HepG2 (cell line): ENCODE measurements around the gene FGF18. TPM values are rescaled to one million over a fixed set of nuclear protein-coding genes. Genes with fewer than 3 reads are reported as not detected.

ENCODE experiments used
- ATAC-seq: fragments of 200-7000 bp; cut with Tn5 transposase; 3 replicates; pipeline ENCODE4 v1.9.1; 2020; ENCODE audit warnings: mild to moderate bottlenecking, moderate library complexity
- BruUV-seq: library from RNA; stranded (reverse); fragments of 400-500 nt; replicated peaks from 2 replicates; lab custom pipeline; 2021; lab: Mats Ljungman, UMichigan
- CTCF ChIA-PET: fragments of 300-600 bp; formaldehyde crosslinking; extraction: SDS; loops from one replicate; lab custom pipeline; 2021; ENCODE audit warnings: low total read pairs, inconsistent platforms, low intra/inter-chr PET ratio; lab: Yijun Ruan, JAX
- POLR2A ChIA-PET: fragments of 350-600 bp; sonication (Branson Sonifier 250); formaldehyde crosslinking; loops from one replicate; lab custom pipeline; 2020; ENCODE audit warnings: antibody characterized with exemption, inconsistent platforms; lab: Yijun Ruan, JAX
- DNase-seq: peaks from one replicate; pipeline ENCODE4 v3.0.0-alpha.2; 2015; ENCODE audit warnings: low spot score
- FAIRE-seq: peaks from 3 replicates; lab custom pipeline; 2011; peaks lifted over from hg19 to GRCh38; lab: Jason Lieb, UNC
- H2AFZ ChIP-seq: one replicate; pipeline ENCODE4 v1.6.1; 2011; ENCODE audit warnings: low read length, inconsistent platforms
- H3K27ac ChIP-seq: fragments of 300-600 bp; 3 replicates; pipeline ENCODE4 v1.8.0; 2011; ENCODE audit warnings: mixed run types, mild to moderate bottlenecking, mixed read lengths, low read length, inconsistent platforms; ENCODE audit not compliant: insufficient read depth; ENCODE audit errors: extremely low read length
- H3K27me3 ChIP-seq, 2 experiments: fragments of 200-600 bp in 1 of 2; 2 replicates in 1 of 2; 3 replicates in 1 of 2; pipeline versions ENCODE4 v1.6.0 to v1.8.0; 2011; ENCODE audit warnings: low read length in 2 of 2, mild to moderate bottlenecking in 2 of 2, moderate library complexity in 2 of 2, inconsistent platforms in 1 of 2; ENCODE audit not compliant: insufficient read depth in 2 of 2, control insufficient read depth in 1 of 2
- H3K36me3 ChIP-seq, 2 experiments: fragments of 200-600 bp in 1 of 2; replicated peaks in 1 of 2; 2 replicates in 1 of 2; 3 replicates in 1 of 2; pipeline versions ENCODE4 v1.5.1 to v1.8.0; 2011; ENCODE audit warnings: low read length in 2 of 2, inconsistent platforms in 1 of 2; ENCODE audit not compliant: insufficient read depth in 2 of 2, control insufficient read depth in 1 of 2
- H3K4me1 ChIP-seq: 2 replicates; pipeline ENCODE4 v1.5.1; 2012; ENCODE audit warnings: low read length, inconsistent platforms; ENCODE audit not compliant: insufficient read depth
- H3K4me2 ChIP-seq: 2 replicates; pipeline ENCODE4 v1.6.0; 2011; ENCODE audit warnings: low read depth, low read length, inconsistent platforms
- H3K4me3 ChIP-seq, 3 experiments: fragments of 200-600 bp in 1 of 3; sonication (generic), shearing (Covaris generic) in 1 of 3; replicated peaks in 1 of 3; 2 replicates each; pipeline ENCODE4 v1.5.1; 2011 to 2016; ENCODE audit warnings: low read length in 3 of 3, inconsistent platforms in 2 of 3, low read depth in 2 of 3, mild to moderate bottlenecking in 2 of 3, control low read depth in 1 of 3, mixed read lengths in 1 of 3; ENCODE audit not compliant: insufficient read depth in 1 of 3
- H3K79me2 ChIP-seq: one replicate; pipeline ENCODE4 v1.6.1; 2011; ENCODE audit warnings: low read length, inconsistent platforms; ENCODE audit not compliant: insufficient read depth
- H3K9ac ChIP-seq: 2 replicates; pipeline ENCODE4 v1.6.0; 2011; ENCODE audit warnings: mild to moderate bottlenecking, low read depth, low read length, inconsistent platforms; ENCODE audit not compliant: insufficient read depth
- H3K9me3 ChIP-seq: 2 replicates; pipeline ENCODE4 v1.5.1; 2012; ENCODE audit warnings: mild to moderate bottlenecking, low read length
- H4K20me1 ChIP-seq: 2 replicates; pipeline ENCODE4 v1.6.0; 2011; ENCODE audit warnings: inconsistent platforms, mild to moderate bottlenecking, low read length, moderate library complexity; ENCODE audit not compliant: insufficient read depth
- CCDC6 ChIP-seq: sonication (generic); formaldehyde crosslinking; IDR thresholded peaks from 2 replicates; pipeline ENCODE4 v1.8.1; 2022; ENCODE audit warnings: mild to moderate bottlenecking, missing genetic modification reagents, moderate library complexity
- HINFP ChIP-seq: sonication (generic); formaldehyde crosslinking; IDR thresholded peaks from 2 replicates; pipeline ENCODE4 v1.4.0; 2020; ENCODE audit warnings: low read depth, mild to moderate bottlenecking, missing genetic modification reagents
- MBD4 ChIP-seq: IDR thresholded peaks from 2 replicates; pipeline ENCODE4 v1.6.1; 2012; ENCODE audit warnings: low read length, inconsistent platforms, borderline replicate concordance
- MED13 ChIP-seq: sonication (generic); formaldehyde crosslinking; IDR thresholded peaks from 2 replicates; pipeline ENCODE4 v1.5.0; 2020; ENCODE audit warnings: missing genetic modification reagents
- RELA ChIP-seq: sonication (generic); formaldehyde crosslinking; IDR thresholded peaks from 2 replicates; pipeline ENCODE4 v1.4.0; 2020; ENCODE audit warnings: missing genetic modification reagents
- TBL1XR1 ChIP-seq: fragments of 150-350 bp; IDR thresholded peaks from 2 replicates; pipeline ENCODE4 v1.6.1; 2014; ENCODE audit warnings: borderline replicate concordance, low read length; ENCODE audit not compliant: partially characterized antibody
- TP53 ChIP-seq: sonication (generic); formaldehyde crosslinking; conservative IDR thresholded peaks from 2 replicates; pipeline ENCODE4 v1.4.0; 2020; ENCODE audit warnings: missing genetic modification reagents
- ZBTB38 ChIP-seq: sonication (generic); formaldehyde crosslinking; IDR thresholded peaks from 2 replicates; pipeline ENCODE4 v1.5.1; 2020; ENCODE audit warnings: mild to moderate bottlenecking, missing genetic modification reagents
- ZIK1 ChIP-seq: sonication (generic); formaldehyde crosslinking; IDR thresholded peaks from 2 replicates; pipeline ENCODE4 v1.5.0; 2020; ENCODE audit warnings: mild to moderate bottlenecking, low read depth, missing genetic modification reagents, borderline replicate concordance
- WGBS: methylation state at CpG from one replicate; pipeline ENCODE4 v1.1.6; 2017; ENCODE audit warnings: low lambda C conversion rate; 5-methylcytosine and 5-hydroxymethylcytosine counted together
- in situ Hi-C: cut with HindIII; loops from 2 replicates; pipeline ENCODE4 v1.10.0; 2017; ENCODE audit warnings: low pct_unique_long_range_greater_than_20kb; ENCODE audit not compliant: extremely low pct_ligation_motif_present
- intact Hi-C: fragments of 100-400 bp; cut with micrococcal nuclease; formaldehyde crosslinking; loops from one replicate; pipeline ENCODE4 v1.10.0; 2022; ENCODE audit not compliant: unreplicated experiment
- polyA plus RNA-seq, 8 experiments: library from polyadenylated mRNA; depleted of rRNA in 3 of 8; stranded (reverse) in 7 of 8; unstranded in 1 of 8; fragments of >200 nt; fragmentation: Illumina TruSeq in 4 of 8; extraction: Trizol in 4 of 8; gene quantifications; 2 replicates each; pipeline versions ENCODE4 v1.2.1 to v1.2.3, GENCODE V29; 2011 to 2016; ENCODE audit warnings: low read depth in 4 of 8, missing spikeins in 1 of 8, mixed read lengths in 1 of 8; ENCODE audit not compliant: insufficient read depth in 1 of 8
- total RNA-seq, 5 experiments: library from RNA; depleted of rRNA; stranded (reverse); fragments of >200 nt; fragmentation: Illumina TruSeq; extraction: Trizol; gene quantifications; 2 replicates each; pipeline ENCODE4 v1.2.3, GENCODE V29; 2016; ENCODE audit warnings: low read depth in 1 of 5

The FGF18 gene
- total and polyA plus RNA-seq, 2 of the 13 experiments (the other 11 are each of a cell fraction or from before 2014, with no cell fraction given) = not detected

GRCh38 chr5:171477666-171478065, 58.2 kb downstream of the FGF18 start:
- CTCF ChIA-PET = no interaction called here
- Histone ChIP-seq H3K27ac (no peak overlapping the region), H3K4me1 (no peaks in the 10 kb centered on the region), H4K20me1 (no peaks in the 10 kb centered on the region), H3K36me3 (no peaks in the 10 kb centered on the region), H3K4me3 (no peak overlapping the region), H3K79me2 (no peaks in the 10 kb centered on the region), H3K4me2 (no peak overlapping the region), H3K9me3 (no peaks in the 10 kb centered on the region), H2AFZ (no peak overlapping the region), H3K27me3 (0 out of 5 replicates have a peak, but pooled peaks cover 1 to 2% of the 10 kb centered on the region in 2 experiments), H3K9ac (no peak overlapping the region)
- 3% methylated on average over 3 of the region's 3 CpGs for WGBS
- BruUV-seq = no TSS peak
- POLR2A ChIA-PET = no interaction called here
- FAIRE-seq = no peak
- in situ Hi-C loops = no loop called here
- no peak for ATAC-seq
- no peak for DNase-seq
- TF ChIP-seq TBL1XR1 = no peak
- TF ChIP-seq CCDC6 (CRISPR knock-in tag) = no peak
- no peak for TF ChIP-seq ZBTB38 (CRISPR knock-in tag)
- TF ChIP-seq TP53 (CRISPR knock-in tag) = no peak
- TF ChIP-seq MED13 (CRISPR knock-in tag) = no peak
- TF ChIP-seq MBD4 = no peak
- no peak for TF ChIP-seq RELA (CRISPR knock-in tag)
- no peak for TF ChIP-seq HINFP (CRISPR knock-in tag)
- TF ChIP-seq ZIK1 (CRISPR knock-in tag) = no peak
- intact Hi-C loops = no loop called here
